VCaP (cell line): ENCODE results near the gene CABLES1.

Experiments
- H3K27ac ChIP-seq: fragments of 450-650 bp; 2 replicates; pipeline ENCODE4 v1.5.1; 2017
- TF ChIP-seq, protein P1 (sequence below): fragments of 450-650 bp; conservative IDR thresholded peaks from 2 replicates; pipeline ENCODE4 v1.5.1; 2017; ENCODE audit warnings: mild to moderate bottlenecking, moderate library complexity

Gene CABLES1

DNA sequence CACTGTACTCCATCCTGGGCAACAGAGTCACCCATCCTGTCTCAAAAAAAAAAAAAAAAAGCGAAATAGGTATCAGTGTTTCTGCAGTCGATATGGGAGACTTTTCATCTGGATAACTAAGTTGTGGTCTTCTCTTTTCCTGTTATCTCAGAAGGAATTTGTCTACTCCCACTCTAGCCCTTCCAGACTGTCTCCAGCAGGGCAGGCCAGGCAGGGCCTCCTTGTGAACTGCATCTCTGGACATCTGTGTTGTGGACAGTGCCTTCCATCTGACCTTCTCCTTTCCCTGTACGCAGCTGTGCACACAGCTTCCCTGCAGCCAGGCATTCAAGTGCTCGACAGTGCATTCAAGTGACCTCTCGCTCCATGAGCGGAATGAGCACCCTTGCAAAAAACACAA is 110.2 kb downstream of the CABLES1 start:
- no peak overlapping the region for H3K27ac ChIP-seq
- TF ChIP-seq, protein P1, sequence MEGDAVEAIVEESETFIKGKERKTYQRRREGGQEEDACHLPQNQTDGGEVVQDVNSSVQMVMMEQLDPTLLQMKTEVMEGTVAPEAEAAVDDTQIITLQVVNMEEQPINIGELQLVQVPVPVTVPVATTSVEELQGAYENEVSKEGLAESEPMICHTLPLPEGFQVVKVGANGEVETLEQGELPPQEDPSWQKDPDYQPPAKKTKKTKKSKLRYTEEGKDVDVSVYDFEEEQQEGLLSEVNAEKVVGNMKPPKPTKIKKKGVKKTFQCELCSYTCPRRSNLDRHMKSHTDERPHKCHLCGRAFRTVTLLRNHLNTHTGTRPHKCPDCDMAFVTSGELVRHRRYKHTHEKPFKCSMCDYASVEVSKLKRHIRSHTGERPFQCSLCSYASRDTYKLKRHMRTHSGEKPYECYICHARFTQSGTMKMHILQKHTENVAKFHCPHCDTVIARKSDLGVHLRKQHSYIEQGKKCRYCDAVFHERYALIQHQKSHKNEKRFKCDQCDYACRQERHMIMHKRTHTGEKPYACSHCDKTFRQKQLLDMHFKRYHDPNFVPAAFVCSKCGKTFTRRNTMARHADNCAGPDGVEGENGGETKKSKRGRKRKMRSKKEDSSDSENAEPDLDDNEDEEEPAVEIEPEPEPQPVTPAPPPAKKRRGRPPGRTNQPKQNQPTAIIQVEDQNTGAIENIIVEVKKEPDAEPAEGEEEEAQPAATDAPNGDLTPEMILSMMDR, result no peak

DNA sequence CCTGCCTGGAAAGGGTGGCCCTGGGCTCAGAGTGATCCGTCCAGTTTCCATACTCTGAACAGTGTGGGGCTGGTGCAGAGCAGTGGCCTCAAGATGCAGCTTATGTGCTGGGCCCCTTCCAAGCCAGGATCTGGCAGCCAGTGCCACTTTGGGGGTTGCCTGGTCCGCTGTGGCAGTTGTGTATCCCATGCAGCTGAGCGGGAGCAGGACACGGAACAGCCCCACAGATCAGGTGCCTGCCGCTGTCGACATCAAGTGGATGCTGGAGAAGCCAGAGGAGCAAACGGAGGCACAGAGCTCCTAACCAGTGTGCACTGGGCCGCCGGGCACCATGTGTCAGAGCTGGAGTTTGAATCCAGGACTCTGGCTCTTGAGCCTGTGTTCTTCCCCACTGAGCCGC is 112.0 kb downstream of the CABLES1 start:
- TF ChIP-seq, protein P1, result no peak
- no peak overlapping the region for H3K27ac ChIP-seq

DNA sequence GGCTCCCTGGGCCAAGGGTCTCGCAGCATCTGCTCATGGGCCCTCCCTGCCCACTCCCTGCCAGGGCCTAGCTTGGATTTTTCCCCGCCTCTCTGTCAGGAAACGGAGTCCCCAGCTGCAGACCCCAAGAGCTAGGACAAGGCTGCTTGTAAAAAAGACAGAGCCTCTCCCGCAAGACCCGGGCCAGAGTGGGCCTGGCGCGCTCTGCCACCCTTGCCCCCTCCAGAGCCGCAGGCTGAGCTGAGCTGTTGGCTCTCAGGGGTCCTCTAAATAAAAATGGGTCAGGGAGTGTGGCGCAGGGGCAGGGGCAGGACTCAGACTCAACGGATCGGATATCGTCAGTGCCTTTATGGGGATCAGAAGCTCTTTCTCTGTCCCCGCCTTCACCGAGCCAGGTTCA is 112.6 kb downstream of the CABLES1 start:
- no peak overlapping the region for H3K27ac ChIP-seq
- TF ChIP-seq, protein P1, result no peak

DNA sequence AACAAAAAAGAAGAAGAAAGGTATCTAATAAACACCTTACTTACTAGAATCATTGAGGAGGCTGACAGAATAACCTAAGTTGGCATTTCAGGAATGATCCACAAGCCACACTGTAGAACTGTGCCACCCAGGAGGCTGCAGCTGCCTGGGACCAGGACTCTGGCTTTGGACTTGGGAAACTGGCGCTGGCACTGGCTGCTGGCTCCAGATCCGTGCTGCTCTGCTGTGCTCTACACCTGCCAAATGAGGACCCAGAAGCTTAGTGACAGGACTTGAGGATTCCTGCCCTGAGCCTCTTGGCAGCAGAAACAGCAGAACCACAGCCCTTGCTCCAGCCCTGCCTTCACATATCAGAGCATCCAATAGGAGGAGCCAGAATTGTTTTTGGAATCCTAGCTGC is 113.5 kb downstream of the CABLES1 start:
- TF ChIP-seq, protein P1, result no peak

DNA sequence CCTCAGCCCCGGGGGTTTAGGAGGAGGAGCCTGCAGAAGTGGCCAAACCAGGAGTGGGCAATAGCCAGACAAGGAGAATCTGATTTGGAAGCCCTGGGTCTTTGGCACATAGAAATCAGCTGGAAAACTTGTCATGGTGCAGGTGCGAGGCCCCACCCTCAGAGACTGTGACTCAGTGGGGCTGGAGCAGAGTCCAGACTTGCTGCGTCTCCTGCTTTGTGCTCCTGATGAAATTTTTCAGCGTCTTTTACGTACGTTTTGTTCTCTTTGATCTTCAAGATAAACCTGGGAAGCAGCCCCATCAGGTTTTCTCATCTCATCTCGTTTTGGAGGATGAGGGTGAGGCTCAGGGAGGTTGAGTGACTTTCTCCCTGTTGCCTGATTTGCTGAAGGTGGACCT is 114.1 kb downstream of the CABLES1 start:
- TF ChIP-seq, protein P1, result no peak

More for the DNA sequence above, 113.5 kb downstream of the CABLES1 start:
- H3K27ac ChIP-seq, result no peak overlapping the region

DNA sequence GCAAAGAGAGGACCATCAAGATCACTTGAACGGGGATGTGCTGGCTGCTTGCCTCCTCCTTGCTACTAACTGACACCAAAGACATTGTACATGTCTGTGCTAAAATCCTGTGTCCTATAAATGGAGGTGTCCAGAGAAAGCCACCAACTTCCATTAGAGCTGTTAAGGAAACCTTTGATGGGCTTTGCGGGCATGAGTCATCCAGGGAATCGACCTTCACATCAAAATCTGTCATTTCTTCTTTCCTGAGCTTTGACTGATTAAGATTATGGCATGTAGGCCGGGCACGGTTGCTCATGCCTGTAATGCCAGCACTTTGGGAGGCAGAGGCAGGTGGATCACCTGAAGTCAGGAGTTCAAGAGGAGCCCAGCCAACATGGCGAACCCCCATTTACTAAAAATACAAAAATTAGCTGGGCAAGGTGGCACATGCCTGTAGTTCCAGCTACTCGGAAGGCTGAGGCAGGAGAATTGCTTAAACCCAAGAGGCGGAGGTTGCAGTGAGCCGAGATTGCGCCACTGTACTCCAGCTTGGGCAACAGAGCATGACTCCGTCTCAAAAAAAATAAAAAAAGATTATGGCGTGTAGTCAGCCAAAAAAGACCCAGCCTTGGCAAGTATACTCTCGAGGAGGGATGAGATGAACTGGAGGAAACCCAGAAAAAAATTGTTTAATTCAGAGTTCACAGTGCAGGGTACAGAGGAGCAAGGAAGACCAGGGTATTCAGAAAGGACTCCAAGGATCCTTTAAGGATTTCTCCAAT is 115.8 kb downstream of the CABLES1 start:
- TF ChIP-seq, protein P1, result no peak
- H3K27ac ChIP-seq, result no peak overlapping the region

More for the DNA sequence above, 114.1 kb downstream of the CABLES1 start:
- no peak overlapping the region for H3K27ac ChIP-seq

DNA sequence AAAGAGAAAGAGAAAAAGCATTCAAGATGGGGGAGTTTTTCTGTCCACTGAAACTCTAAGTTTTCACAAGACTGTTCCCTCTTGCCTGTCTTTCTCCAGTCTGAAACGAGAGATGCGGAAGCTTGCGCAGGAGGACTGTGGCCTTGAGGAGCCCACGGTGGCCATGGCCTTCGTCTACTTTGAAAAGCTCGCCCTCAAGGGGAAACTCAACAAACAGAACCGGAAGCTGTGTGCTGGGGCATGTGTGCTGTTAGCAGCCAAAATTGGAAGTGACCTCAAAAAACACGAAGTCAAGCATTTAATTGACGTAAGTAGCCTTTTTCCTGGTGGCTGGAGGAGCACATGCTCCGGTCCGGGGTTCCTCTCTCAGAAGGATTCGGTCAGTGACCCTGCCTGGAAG is 118.3 kb downstream of the CABLES1 start:
- H3K27ac ChIP-seq, result no peak overlapping the region
- TF ChIP-seq, protein P1, result no peak
